IPS DF 4.7 (cell line): ENCODE data around the gene HDAC8.
"Not testable (repeated sequence)": the region's sequence is repeated elsewhere in the genome, so short reads cannot be mapped to it uniquely, and the experiment has no call there.

ENCODE experiments used
- DNase-seq: peaks from one replicate; pipeline ENCODE4 v3.0.0-alpha.2; 2013; ENCODE audit warnings: low spot score; ENCODE audit errors: extremely low read depth

HDAC8 gene

GRCh38 chrX:72326605-72327300 lies 245.9 kb downstream of the HDAC8 start:
- DNase-seq: no peak

GRCh38 chrX:72319651-72320050 lies 253.0 kb downstream of the HDAC8 start:
- not testable (repeated sequence) for DNase-seq

- no peak for DNase-seq
Measured at GRCh38 chrX:72317139-72317538, 255.5 kb downstream of the HDAC8 start.

GRCh38 chrX:72316408-72317110 lies 256.1 kb downstream of the HDAC8 start:
- no peak for DNase-seq

- DNase-seq: no peak
Measured at GRCh38 chrX:72314881-72315280, 257.8 kb downstream of the HDAC8 start.

GRCh38 chrX:72313707-72314641 lies 258.7 kb downstream of the HDAC8 start:
- no peak for DNase-seq

- no peak for DNase-seq
Measured at GRCh38 chrX:72312311-72312940, 260.2 kb downstream of the HDAC8 start.

- no peak for DNase-seq
Measured at GRCh38 chrX:72309297-72310071, 263.2 kb downstream of the HDAC8 start.

- no peak for DNase-seq
Measured at GRCh38 chrX:72308566-72309296, 263.9 kb downstream of the HDAC8 start.

- no peak for DNase-seq
Measured at GRCh38 chrX:72308209-72308565, 264.5 kb downstream of the HDAC8 start.

GRCh38 chrX:72307646-72308051 lies 265.0 kb downstream of the HDAC8 start:
- no peak for DNase-seq

GRCh38 chrX:72306851-72307645 lies 265.6 kb downstream of the HDAC8 start:
- no peak for DNase-seq

- no peak for DNase-seq
Measured at GRCh38 chrX:72306085-72306801, 266.4 kb downstream of the HDAC8 start.

GRCh38 chrX:72305286-72306084 lies 267.2 kb downstream of the HDAC8 start, which contains the start of gene CITED1:
Gene CITED1 (minus strand): TSS chrX:72305914. CDS start chrX:72302869, 3,045 bp downstream.
- no peak for DNase-seq

- DNase-seq: no peak
Measured at GRCh38 chrX:72304877-72305276, 267.8 kb downstream of the HDAC8 start.

GRCh38 chrX:72301781-72302180 lies 270.9 kb downstream of the HDAC8 start:
- no peak for DNase-seq

- no peak for DNase-seq
Measured at GRCh38 chrX:72299891-72300630, 272.6 kb downstream of the HDAC8 start.
